ENCODE measurements around the gene BNC2.

GRCh38 chr9:16553869-16554540, 316.5 kb downstream of the BNC2 start:
- TF ChIP-seq CEBPB (IDR thresholded peaks at IDR 0.05) (no peak), MAX (IDR thresholded peaks at IDR 0.05) (no peak), EP300 (IDR thresholded peaks at IDR 0.05; ENCODE audit: borderline replicate concordance) (no peak), TEAD4 (IDR thresholded peaks at IDR 0.05) (no peak), YY1 (IDR thresholded peaks at IDR 0.05; ENCODE audit: low read depth) (no peak), CREB1 (IDR thresholded peaks at IDR 0.05; ENCODE audit: low read depth) (no peak), FOXM1 (IDR thresholded peaks at IDR 0.05; ENCODE audit: borderline replicate concordance, low read depth) (no peak), EGR1 (IDR thresholded peaks at IDR 0.05) (no peak), TAF1 (IDR thresholded peaks at IDR 0.05; ENCODE audit: low read depth) (no peak), RAD21 (IDR thresholded peaks at IDR 0.05; ENCODE audit: low read depth) (no peak), TCF12 (IDR thresholded peaks at IDR 0.05; ENCODE audit: low read depth) (no peak)
- TF ChIP-seq, protein P1, sequence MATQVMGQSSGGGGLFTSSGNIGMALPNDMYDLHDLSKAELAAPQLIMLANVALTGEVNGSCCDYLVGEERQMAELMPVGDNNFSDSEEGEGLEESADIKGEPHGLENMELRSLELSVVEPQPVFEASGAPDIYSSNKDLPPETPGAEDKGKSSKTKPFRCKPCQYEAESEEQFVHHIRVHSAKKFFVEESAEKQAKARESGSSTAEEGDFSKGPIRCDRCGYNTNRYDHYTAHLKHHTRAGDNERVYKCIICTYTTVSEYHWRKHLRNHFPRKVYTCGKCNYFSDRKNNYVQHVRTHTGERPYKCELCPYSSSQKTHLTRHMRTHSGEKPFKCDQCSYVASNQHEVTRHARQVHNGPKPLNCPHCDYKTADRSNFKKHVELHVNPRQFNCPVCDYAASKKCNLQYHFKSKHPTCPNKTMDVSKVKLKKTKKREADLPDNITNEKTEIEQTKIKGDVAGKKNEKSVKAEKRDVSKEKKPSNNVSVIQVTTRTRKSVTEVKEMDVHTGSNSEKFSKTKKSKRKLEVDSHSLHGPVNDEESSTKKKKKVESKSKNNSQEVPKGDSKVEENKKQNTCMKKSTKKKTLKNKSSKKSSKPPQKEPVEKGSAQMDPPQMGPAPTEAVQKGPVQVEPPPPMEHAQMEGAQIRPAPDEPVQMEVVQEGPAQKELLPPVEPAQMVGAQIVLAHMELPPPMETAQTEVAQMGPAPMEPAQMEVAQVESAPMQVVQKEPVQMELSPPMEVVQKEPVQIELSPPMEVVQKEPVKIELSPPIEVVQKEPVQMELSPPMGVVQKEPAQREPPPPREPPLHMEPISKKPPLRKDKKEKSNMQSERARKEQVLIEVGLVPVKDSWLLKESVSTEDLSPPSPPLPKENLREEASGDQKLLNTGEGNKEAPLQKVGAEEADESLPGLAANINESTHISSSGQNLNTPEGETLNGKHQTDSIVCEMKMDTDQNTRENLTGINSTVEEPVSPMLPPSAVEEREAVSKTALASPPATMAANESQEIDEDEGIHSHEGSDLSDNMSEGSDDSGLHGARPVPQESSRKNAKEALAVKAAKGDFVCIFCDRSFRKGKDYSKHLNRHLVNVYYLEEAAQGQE (IDR thresholded peaks at IDR 0.05; ENCODE audit: low read depth) = no peak

Data from Ishikawa (cell line).